H1 (cell line): ENCODE results near the gene MFAP5. TPM values are rescaled to one million over a fixed set of nuclear protein-coding genes. Genes with fewer than 3 reads are reported as not detected.

Source experiments
- EGR1 ChIP-seq: IDR thresholded peaks from 2 replicates; pipeline ENCODE4 v1.6.1; 2011; ENCODE audit warnings: low read depth, low read length, borderline replicate concordance
- NRF1 ChIP-seq: IDR thresholded peaks from 2 replicates; pipeline ENCODE4 v1.6.1; 2011; ENCODE audit warnings: mild to moderate bottlenecking, low read depth, low read length, improper control_type of control experiment
- TBP ChIP-seq: IDR thresholded peaks from 2 replicates; pipeline ENCODE4 v1.6.1; 2011; ENCODE audit warnings: low read depth, low read length, improper control_type of control experiment
- polyA plus RNA-seq, 7 experiments: library from polyadenylated mRNA; depleted of rRNA in 3 of 7; stranded (reverse) in 5 of 7; unstranded in 2 of 7; fragments of >200 nt in 5 of 7; fragments of 200-250 nt in 2 of 7; gene quantifications; 1 replicate in 5 of 7; 2 replicates in 1 of 7; 4 replicates in 1 of 7; pipeline versions ENCODE4 v1.2.1 to v1.2.3, GENCODE V29; 2011 to 2013; ENCODE audit warnings: missing spikeins in 2 of 7, mixed read lengths in 2 of 7
- total RNA-seq: library from RNA; stranded (reverse); fragmentation: NEBNext Ultra II Directional; extraction: Animal tissue kit (Norgen Biotek cat#: 25700); gene quantifications from 2 replicates; pipeline ENCODE4 v1.2.1, GENCODE V29; 2021
- TF ChIP-seq, protein P1 (sequence below): IDR thresholded peaks from 2 replicates; pipeline ENCODE4 v1.6.1; 2012; ENCODE audit warnings: low read length, inconsistent platforms

Gene MFAP5
- total and polyA plus RNA-seq, 2 of the 8 experiments (the other 6 are each of a cell fraction or from before 2014, with no cell fraction given), result 0.60 to 0.86 TPM

DNA sequence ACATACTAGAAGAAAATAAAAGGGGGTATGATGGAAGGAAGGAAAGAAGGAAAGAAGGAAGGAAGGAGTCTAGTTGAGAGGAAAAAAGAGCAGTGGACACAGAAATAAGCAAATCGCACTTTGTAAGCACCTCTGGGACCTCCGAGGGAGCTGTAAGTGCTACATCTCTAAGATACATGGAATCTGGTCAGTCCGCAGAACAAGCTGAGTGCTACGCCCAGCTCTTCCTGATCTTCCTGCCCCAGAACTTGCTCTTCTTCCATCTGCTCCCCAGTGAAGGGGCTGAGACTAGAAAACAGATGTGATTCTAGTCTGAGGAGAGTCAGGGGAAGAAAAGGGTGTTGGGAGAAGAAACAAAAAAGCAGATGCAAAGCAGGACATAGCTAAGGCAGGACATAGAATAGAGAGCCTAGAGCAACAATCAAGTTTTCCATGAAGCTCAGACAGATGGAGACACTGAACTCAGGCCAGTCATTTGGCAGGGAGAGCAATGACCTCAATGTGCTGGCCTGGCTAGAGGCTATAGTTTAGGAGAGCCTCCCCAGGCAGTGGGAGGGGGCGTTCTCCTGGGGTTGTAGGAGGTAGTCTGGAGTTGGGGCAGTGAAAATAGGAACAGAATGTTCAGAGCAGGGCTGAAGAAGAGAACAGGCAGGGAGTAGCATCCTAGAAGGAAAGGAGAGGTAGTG, 1.7 kb upstream of the MFAP5 start (continued):
- TF ChIP-seq EGR1, result no peak
- TF ChIP-seq, protein P1, sequence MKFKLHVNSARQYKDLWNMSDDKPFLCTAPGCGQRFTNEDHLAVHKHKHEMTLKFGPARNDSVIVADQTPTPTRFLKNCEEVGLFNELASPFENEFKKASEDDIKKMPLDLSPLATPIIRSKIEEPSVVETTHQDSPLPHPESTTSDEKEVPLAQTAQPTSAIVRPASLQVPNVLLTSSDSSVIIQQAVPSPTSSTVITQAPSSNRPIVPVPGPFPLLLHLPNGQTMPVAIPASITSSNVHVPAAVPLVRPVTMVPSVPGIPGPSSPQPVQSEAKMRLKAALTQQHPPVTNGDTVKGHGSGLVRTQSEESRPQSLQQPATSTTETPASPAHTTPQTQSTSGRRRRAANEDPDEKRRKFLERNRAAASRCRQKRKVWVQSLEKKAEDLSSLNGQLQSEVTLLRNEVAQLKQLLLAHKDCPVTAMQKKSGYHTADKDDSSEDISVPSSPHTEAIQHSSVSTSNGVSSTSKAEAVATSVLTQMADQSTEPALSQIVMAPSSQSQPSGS, result no peak
- TF ChIP-seq NRF1, result no peak
- no peak for TF ChIP-seq TBP
- TF ChIP-seq, all 59 proteins: peak for 0
